IPS-15b (cell line): ENCODE measurements around the gene ATP4A.

Experiments used
- H3K27me3 ChIP-seq: one replicate; pipeline ENCODE4 v1.6.1; 2013; ENCODE audit warnings: low read length; ENCODE audit not compliant: control insufficient read depth, insufficient read depth
- H3K36me3 ChIP-seq: one replicate; pipeline ENCODE4 v1.6.1; 2013; ENCODE audit warnings: low read length; ENCODE audit not compliant: control insufficient read depth, insufficient read depth
- H3K4me1 ChIP-seq: one replicate; pipeline ENCODE4 v1.6.1; 2013; ENCODE audit warnings: mild to moderate bottlenecking, low read length; ENCODE audit not compliant: control insufficient read depth, insufficient read depth
- H3K4me3 ChIP-seq: one replicate; pipeline ENCODE4 v1.5.1; 2013; ENCODE audit warnings: low read depth, low read length
- H3K9ac ChIP-seq: one replicate; pipeline ENCODE4 v1.6.1; 2013; ENCODE audit warnings: low read depth, mild to moderate bottlenecking, low read length
- H3K9me3 ChIP-seq: one replicate; pipeline ENCODE4 v1.6.1; 2013; ENCODE audit warnings: mild to moderate bottlenecking, low read length; ENCODE audit not compliant: control insufficient read depth, insufficient read depth

Gene ATP4A

DNA sequence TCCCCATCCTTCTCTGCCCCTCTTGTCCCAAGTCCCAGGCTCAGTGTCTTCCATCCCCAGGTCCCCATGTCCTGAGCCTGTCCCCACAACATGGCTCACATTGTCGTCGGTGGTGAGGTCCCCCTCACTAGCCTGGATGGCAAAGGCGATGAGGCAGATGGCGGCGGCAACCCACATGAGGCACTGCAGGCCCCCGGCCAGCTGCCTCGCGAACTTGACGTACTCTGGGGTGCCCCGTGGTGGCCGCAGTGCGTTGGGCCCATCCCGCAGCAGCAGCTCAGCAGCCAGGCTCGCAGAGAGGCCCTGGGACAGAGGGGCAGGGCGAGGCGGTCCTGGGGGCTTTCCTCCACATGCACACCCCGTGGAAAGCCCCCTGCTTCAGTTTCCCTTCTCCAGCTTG is 1.1 kb downstream of the ATP4A start:
- H3K4me3 ChIP-seq = no peak overlapping the region
- no peak overlapping the region for H3K9ac ChIP-seq
- peaks cover 21% of the 10 kb centered on the region for H3K27me3 ChIP-seq
- H3K4me1 ChIP-seq = no peaks in the 10 kb centered on the region
- H3K9me3 ChIP-seq = no peaks in the 10 kb centered on the region
- no peaks in the 10 kb centered on the region for H3K36me3 ChIP-seq

DNA sequence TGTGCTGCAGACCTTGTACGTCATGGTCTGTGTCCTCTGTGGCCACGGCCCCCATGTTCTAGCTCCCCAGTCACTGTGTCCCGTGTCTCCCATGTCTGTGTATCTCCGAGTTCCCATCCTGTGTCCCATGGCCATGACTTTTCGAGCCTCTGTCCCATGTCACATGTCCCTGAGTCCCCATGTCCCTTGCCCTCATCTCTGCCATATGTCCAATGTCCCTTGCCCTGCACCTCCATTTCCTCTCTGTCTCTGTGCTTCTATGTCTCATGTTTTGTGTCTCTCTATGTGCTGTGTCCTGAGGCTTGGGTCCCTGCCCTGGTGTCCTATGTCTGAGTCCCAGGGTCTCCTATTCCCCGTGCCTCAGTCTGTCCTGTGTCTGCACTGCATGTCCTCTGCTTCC is 2.0 kb downstream of the ATP4A start:
- Histone ChIP-seq H3K27me3 (peaks cover 30% of the 10 kb centered on the region), H3K4me1 (peaks cover 3% of the 10 kb centered on the region), H3K9me3 (no peaks in the 10 kb centered on the region), H3K36me3 (no peaks in the 10 kb centered on the region), H3K9ac (no peak overlapping the region), H3K4me3 (no peak overlapping the region)

DNA sequence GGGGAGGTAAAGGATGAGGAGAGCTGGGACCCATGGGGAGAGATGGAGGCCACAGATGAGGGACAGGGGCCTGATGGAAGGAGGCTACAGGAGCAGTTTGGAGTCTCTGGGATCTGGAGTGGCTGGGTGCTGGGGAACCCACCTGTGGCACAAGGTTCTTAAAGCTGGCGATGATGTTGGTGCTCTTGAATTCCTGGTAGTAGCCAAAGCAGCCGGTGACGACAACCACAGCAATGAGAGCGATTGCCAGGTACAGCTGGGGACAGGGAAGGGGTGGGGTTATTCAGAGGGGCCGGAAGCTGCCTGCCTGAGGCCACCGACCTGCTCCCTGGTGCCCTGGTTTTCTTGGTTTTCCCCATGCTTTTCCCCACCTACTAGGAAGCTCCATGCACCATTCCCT is 2.8 kb downstream of the ATP4A start:
- Histone ChIP-seq H3K4me3 (no peak overlapping the region), H3K9ac (no peak overlapping the region), H3K9me3 (no peaks in the 10 kb centered on the region), H3K27me3 (peaks cover 38% of the 10 kb centered on the region), H3K36me3 (no peaks in the 10 kb centered on the region), H3K4me1 (peaks cover 3% of the 10 kb centered on the region)

DNA sequence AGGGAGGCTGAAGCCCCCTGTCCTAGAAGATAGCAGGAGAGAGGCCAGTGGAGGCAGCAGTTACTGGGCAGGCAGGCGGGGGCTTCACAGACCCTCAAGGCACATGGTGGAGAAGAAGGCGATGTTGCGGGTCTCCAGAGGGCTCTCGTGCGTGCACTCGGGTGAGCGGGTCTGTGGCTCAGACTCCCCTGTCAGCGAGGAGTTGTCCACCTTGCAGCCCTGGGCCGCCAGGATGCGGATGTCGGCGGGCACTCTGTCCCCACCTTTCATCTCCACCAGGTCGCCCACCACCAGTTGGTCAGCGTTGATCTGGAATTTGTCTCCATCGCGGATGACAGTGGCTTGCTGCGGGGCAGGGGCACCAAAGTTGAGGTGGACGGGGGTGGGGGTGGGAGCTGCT is 3.2 kb downstream of the ATP4A start:
- H3K27me3 ChIP-seq = peaks cover 39% of the 10 kb centered on the region
- H3K36me3 ChIP-seq = no peaks in the 10 kb centered on the region
- no peak overlapping the region for H3K9ac ChIP-seq
- H3K4me3 ChIP-seq = no peak overlapping the region
- peaks cover 3% of the 10 kb centered on the region for H3K4me1 ChIP-seq
- no peaks in the 10 kb centered on the region for H3K9me3 ChIP-seq

DNA sequence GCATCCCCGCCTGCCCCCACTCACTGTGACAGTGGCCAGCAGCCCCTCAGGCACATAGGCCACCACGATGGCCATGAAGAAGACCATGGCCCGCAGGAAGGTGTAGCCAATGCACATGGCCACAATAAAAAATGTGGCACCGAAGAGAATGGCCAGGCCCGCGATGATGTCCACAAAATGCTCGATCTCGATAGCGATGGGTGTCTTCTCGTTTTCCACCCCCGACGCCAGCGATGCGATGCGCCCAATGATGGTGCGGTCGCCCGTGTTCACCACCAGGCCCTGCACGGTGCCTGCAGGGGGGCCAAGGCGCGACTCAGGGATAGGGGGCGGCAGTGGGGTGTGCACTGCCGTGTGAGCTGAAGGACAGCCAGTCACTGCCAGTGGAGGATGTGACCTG is 3.7 kb downstream of the ATP4A start:
- no peaks in the 10 kb centered on the region for H3K36me3 ChIP-seq

DNA sequence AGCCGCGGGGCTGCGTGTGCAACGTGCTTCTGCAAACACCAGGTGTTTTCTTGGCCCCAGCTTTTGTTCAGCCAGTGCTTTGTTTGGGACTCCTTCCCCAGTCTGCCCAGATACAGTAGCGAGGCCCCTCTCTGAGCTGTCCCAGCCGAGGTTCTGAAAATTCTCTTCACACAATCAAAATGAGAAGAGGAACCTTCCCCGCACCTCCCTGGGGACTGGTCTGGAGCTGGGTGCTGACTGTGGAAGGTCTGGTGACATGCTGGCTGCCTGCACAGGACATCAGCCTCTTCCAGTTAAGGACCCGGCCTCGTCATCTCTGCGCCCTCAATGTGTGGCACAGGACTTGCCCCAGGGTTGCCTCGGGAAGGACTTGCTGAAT is 4.2 kb downstream of the ATP4A start:
- Histone ChIP-seq H3K9ac (no peak overlapping the region), H3K4me1 (peaks cover 3% of the 10 kb centered on the region), H3K36me3 (no peaks in the 10 kb centered on the region), H3K27me3 (peaks cover 39% of the 10 kb centered on the region), H3K4me3 (peak overlapping the region; percentile 67), H3K9me3 (no peaks in the 10 kb centered on the region)

More for the DNA sequence above, 3.7 kb downstream of the ATP4A start:
- Histone ChIP-seq H3K27me3 (peaks cover 39% of the 10 kb centered on the region), H3K9me3 (no peaks in the 10 kb centered on the region), H3K9ac (no peak overlapping the region), H3K4me3 (no peak overlapping the region), H3K4me1 (peaks cover 3% of the 10 kb centered on the region)

DNA sequence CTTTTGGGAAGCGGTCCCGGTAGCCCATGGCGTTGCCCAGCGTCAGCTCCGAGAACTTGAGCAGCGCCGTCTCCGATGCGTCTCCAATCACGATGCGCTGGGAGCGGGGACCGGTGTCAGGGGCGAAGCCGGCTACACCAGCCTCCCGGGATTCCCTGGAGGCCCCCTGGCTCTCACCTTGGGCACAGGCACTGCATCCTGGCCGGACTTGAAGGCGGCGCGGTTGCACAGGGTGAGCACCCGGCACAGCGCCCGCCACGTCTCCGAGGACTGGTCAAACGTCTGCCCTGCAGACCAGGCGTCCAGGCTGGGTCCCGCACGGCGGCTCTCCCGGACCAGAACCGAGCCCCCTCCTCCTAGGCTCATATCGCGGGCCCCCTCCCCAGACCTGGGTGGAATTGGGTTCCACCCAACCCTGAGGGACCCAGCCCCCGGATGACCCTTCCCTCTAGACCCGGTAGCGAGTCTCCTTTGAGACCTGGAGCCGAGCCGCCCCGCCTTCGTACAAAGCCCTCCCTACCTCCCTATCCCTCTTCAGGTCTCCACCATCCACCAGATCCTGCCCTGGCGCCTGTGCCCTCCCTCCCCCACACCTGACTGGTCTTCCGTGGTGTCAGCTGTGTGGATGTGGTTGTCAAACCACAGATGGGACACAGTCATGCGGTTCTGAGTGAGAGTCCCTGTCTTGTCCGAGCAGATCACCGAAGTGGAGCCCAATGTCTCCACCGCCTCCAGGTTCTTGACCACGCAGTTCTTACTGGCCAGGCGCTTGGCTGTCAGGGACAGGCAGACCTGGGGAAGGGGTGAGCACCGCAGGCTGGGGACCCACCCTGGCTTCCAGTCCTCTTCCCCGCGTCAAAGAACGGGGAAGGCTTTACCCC is 4.8 kb downstream of the ATP4A start:
- peaks cover 3% of the 10 kb centered on the region for H3K4me1 ChIP-seq
- H3K4me3 ChIP-seq = peak overlapping the region; percentile 67
- H3K9me3 ChIP-seq = no peaks in the 10 kb centered on the region
- H3K27me3 ChIP-seq = peaks cover 39% of the 10 kb centered on the region
- no peak overlapping the region for H3K9ac ChIP-seq
- H3K36me3 ChIP-seq = no peaks in the 10 kb centered on the region

DNA sequence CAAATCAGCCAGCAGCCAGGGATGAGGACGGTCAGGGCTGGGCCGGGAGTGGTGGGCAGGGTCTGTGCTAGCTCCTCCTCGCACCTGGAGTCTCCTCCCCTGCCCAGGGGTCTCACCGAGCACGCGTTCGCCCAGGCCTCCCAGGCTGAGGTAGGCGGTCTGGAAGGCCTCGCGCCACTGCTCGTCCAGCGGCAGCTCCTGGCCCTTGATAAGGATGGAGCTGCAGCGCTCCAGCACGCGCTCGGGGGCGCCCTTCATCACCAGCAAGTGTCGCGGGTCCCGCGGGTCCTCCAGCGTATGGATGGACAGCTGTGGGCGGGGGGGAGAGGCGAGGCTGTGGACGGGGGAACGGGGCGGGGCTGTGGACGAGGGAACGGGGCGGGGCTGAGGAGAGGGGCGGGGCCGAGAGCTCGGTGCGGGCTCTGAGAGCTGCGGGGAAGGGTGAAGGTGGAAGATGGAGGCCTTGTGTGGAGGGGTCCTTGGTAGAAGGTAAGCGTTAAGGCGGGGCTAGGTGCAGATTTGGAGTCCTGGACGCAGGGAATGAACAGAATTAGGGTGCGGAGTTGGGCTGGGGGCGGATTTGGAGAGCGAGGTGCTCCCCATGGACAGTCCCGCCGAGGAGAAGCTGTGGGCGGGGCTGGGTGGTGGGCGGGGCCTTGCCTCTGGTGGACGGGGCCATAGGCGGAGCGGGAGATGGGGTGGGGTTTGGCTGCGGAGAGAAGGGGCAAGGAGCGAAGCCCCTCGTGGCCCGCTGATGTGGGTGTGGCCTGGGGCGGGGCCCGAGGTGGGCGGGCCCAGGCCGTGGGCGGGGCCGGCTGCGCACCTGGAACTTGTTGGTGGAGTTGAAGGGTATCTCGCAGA is 5.7 kb downstream of the ATP4A start:
- H3K4me3 ChIP-seq = peak overlapping the region; percentile 88
- no peaks in the 10 kb centered on the region for H3K36me3 ChIP-seq
- peaks cover 39% of the 10 kb centered on the region for H3K27me3 ChIP-seq
- H3K9ac ChIP-seq = peak overlapping the region; percentile 24
- no peaks in the 10 kb centered on the region for H3K9me3 ChIP-seq
- peaks cover 3% of the 10 kb centered on the region for H3K4me1 ChIP-seq

DNA sequence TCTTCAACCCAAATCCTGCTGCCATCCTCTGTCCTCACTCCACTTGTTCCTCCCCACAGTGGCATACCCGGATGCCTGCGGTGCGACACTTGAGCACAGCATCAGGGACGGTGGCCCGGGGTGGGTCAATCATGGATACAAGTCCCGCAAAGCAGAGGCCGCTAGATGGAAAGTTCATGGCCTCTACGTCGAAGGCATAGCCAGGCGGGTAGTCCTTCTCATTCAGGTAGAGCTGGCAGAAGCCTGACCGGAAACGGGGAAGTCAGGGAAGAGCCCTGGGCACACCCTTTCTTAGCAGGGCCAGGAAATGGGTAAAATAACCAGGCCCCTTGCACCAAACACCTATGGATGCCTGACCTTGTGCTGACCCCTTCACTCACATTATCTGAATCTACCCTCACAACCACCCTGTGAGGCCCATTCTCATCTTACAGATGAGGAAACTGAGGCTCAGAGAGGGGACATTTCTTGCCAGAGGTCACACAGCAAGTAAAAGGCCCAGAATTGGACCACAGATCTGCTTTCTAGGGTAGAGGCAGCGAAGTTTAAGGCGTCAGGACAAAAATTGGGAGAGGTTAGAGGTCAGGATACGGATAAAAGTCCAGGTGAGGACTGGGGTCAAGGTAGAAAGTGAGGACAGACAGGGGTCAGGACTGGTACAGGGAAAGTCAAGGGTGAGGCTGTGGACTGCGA is 6.5 kb downstream of the ATP4A start:
- Histone ChIP-seq H3K9me3 (no peaks in the 10 kb centered on the region), H3K27me3 (peaks cover 39% of the 10 kb centered on the region), H3K4me3 (peak overlapping the region; percentile 45), H3K4me1 (peaks cover 3% of the 10 kb centered on the region), H3K9ac (peak overlapping the region; percentile 8), H3K36me3 (no peaks in the 10 kb centered on the region)

DNA sequence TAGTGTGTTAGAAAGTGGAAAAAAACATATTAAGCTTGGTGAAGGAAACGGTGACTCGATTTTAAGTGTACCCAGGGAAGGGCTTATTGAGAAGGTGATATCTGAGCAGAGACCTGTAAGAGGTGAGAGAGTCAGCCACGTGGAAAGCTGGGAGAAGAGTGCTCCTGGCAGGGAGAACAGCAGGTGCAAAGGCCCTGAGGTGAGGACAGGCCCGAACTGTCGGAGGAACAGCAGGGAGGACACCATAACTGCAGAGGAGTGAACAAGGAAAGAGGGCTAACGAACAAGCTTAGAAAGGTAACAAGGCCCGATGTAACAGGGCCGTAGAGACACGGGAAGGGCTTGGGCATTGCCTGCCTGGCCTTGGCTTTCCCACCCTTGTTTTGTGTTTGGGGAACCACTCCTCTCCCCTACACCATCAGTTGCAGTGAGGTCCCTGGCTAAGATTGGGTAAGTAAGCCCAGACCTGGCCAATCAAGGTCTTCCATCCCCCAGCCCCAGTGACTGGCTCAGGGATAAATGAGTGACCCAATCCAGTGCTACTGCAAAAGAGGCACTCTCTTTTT is 7.3 kb downstream of the ATP4A start:
- Histone ChIP-seq H3K9me3 (no peaks in the 10 kb centered on the region), H3K4me1 (peaks cover 3% of the 10 kb centered on the region), H3K9ac (no peak overlapping the region), H3K36me3 (peaks cover 3% of the 10 kb centered on the region), H3K4me3 (no peak overlapping the region), H3K27me3 (peaks cover 36% of the 10 kb centered on the region)

DNA sequence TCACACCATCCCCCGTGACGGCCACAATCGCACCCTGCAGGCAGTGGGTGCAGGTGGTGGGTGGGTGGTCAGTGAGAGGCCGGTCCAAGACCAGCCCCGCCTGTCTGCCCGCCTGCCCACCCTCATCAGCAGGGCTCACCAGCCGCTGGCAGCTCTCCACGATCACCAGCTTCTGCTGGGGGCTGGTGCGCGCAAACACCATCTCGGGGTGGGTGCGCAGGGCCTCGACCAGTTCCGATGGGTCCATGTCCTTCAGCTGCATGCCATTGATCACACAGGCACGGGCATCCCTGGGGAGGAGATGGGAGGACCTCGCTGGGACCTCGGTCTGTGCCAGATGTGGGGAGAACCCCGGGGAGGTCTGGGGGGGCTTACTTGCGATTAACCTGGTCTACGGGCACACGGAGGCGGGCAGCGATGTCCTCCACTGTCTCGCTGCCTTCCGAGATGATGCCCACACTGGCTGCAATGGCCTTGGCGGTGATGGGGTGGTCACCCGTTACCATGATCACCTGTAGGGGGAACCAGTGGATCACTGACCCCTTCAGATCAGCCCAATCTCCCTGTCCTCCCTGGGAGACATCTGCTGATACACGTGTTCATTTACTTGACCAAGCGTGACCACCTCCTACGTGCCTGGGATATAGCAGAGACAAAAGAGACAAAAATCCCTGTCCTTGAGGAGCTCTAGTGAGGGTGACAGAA is 8.0 kb downstream of the ATP4A start:
- H3K9me3 ChIP-seq = no peaks in the 10 kb centered on the region
- H3K36me3 ChIP-seq = peaks cover 3% of the 10 kb centered on the region
- no peak overlapping the region for H3K4me3 ChIP-seq
- H3K27me3 ChIP-seq = peaks cover 34% of the 10 kb centered on the region
- H3K4me1 ChIP-seq = peaks cover 3% of the 10 kb centered on the region
- no peak overlapping the region for H3K9ac ChIP-seq
